Upper lobe of left lung (tissue), 4 donors: ENCODE results near the gene LSM8.

Experiments used
- POLR2A ChIP-seq, 4 donors: fragments of 450-650 bp; IDR thresholded peaks; one replicate each; pipeline ENCODE4 v1.5.1; 2016 to 2017; ENCODE audit warnings: antibody characterized with exemption in 4 of 4, mild to moderate bottlenecking in 2 of 4
- POLR2AphosphoS5 ChIP-seq, 2 donors: sonication (generic); formaldehyde crosslinking; IDR thresholded peaks; one replicate each; pipeline ENCODE4 v1.5.1; 2017; ENCODE audit warnings: antibody characterized with exemption in 2 of 2
- TF ChIP-seq, protein P1 (sequence below), 6 experiments: fragments of 450-650 bp in 4 of 6; fragments of 200-600 bp in 2 of 6; sonication (generic) in 2 of 6; IDR thresholded peaks; one replicate each; pipeline ENCODE4 v1.5.1; 2016 to 2019; ENCODE audit warnings: antibody characterized with exemption in 6 of 6

GRCh38 chr7:118239014-118239413, 55.0 kb downstream of the LSM8 start:
- TF ChIP-seq, protein P1, sequence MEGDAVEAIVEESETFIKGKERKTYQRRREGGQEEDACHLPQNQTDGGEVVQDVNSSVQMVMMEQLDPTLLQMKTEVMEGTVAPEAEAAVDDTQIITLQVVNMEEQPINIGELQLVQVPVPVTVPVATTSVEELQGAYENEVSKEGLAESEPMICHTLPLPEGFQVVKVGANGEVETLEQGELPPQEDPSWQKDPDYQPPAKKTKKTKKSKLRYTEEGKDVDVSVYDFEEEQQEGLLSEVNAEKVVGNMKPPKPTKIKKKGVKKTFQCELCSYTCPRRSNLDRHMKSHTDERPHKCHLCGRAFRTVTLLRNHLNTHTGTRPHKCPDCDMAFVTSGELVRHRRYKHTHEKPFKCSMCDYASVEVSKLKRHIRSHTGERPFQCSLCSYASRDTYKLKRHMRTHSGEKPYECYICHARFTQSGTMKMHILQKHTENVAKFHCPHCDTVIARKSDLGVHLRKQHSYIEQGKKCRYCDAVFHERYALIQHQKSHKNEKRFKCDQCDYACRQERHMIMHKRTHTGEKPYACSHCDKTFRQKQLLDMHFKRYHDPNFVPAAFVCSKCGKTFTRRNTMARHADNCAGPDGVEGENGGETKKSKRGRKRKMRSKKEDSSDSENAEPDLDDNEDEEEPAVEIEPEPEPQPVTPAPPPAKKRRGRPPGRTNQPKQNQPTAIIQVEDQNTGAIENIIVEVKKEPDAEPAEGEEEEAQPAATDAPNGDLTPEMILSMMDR (IDR thresholded peaks at IDR 0.05): no peak
- TF ChIP-seq POLR2AphosphoS5 (IDR thresholded peaks at IDR 0.05): no peak
- TF ChIP-seq POLR2A (IDR thresholded peaks at IDR 0.05): no peak
